Neuronal stem cell (in vitro differentiated cells): ENCODE results near the gene PDCD2L.

Experiments
- DNase-seq: peaks from one replicate; pipeline ENCODE4 v3.0.0-alpha.2; 2013; ENCODE audit warnings: low spot score
- H2AFZ ChIP-seq: one replicate; pipeline ENCODE4 v1.6.1; 2013; ENCODE audit warnings: mild to moderate bottlenecking, low read length, inconsistent platforms
- H2AK5ac ChIP-seq: 2 replicates; pipeline ENCODE4 v1.6.1; 2013; ENCODE audit warnings: low read depth, mild to moderate bottlenecking, inconsistent platforms, low read length, moderate library complexity, mixed read lengths
- H2BK120ac ChIP-seq: 2 replicates; pipeline ENCODE4 v1.6.1; 2013; ENCODE audit warnings: low read depth, mild to moderate bottlenecking, inconsistent platforms, low read length, moderate library complexity, mixed read lengths
- H2BK12ac ChIP-seq: one replicate; pipeline ENCODE4 v1.6.1; 2013; ENCODE audit warnings: low read length, inconsistent platforms
- H2BK15ac ChIP-seq: 2 replicates; pipeline ENCODE4 v1.6.1; 2013; ENCODE audit warnings: mild to moderate bottlenecking, low read length, inconsistent platforms, mixed read lengths
- H2BK5ac ChIP-seq: one replicate; pipeline ENCODE4 v1.6.1; 2013; ENCODE audit warnings: inconsistent platforms, mild to moderate bottlenecking, low read length, moderate library complexity
- H3K14ac ChIP-seq: one replicate; pipeline ENCODE4 v1.6.1; 2013; ENCODE audit warnings: low read length, inconsistent platforms
- H3K18ac ChIP-seq: 2 replicates; pipeline ENCODE4 v1.6.1; 2013; ENCODE audit warnings: low read length, inconsistent platforms
- H3K23ac ChIP-seq: 2 replicates; pipeline ENCODE4 v1.6.1; 2013; ENCODE audit warnings: low read depth, mild to moderate bottlenecking, mixed read lengths, low read length, inconsistent platforms; ENCODE audit not compliant: poor library complexity
- H3K27ac ChIP-seq: replicated peaks from 3 replicates; pipeline ENCODE4 v1.5.1; 2013; ENCODE audit warnings: low read length, inconsistent platforms
- H3K27me3 ChIP-seq, 3 experiments: 2 replicates each; pipeline ENCODE4 v1.6.1; 2013; ENCODE audit warnings: low read length in 3 of 3, mild to moderate bottlenecking in 2 of 3, inconsistent platforms in 1 of 3, low read depth in 1 of 3, mixed read lengths in 1 of 3, moderate library complexity in 1 of 3; ENCODE audit not compliant: control insufficient read depth in 3 of 3, insufficient read depth in 3 of 3
- H3K36me3 ChIP-seq, 2 donors: replicated peaks in 1 of 2; 2 replicates each; pipeline ENCODE4 v1.6.1; 2013; ENCODE audit warnings: low read length in 2 of 2; ENCODE audit not compliant: control insufficient read depth in 2 of 2, insufficient read depth in 2 of 2
- H3K4ac ChIP-seq: 2 replicates; pipeline ENCODE4 v1.6.1; 2013; ENCODE audit warnings: inconsistent platforms, mild to moderate bottlenecking, low read length, moderate library complexity
- H3K4me1 ChIP-seq, 2 donors: 1 replicate in 1 of 2; 2 replicates in 1 of 2; pipeline ENCODE4 v1.6.1; 2013; ENCODE audit warnings: low read length in 2 of 2, low read depth in 1 of 2; ENCODE audit not compliant: control insufficient read depth in 2 of 2, insufficient read depth in 1 of 2
- H3K4me2 ChIP-seq: one replicate; pipeline ENCODE4 v1.6.1; 2013; ENCODE audit warnings: mild to moderate bottlenecking, low read length, inconsistent platforms; ENCODE audit not compliant: insufficient read depth, poor library complexity, severe bottlenecking
- H3K4me3 ChIP-seq, 2 donors: 2 replicates each; pipeline ENCODE4 v1.5.1; 2013; ENCODE audit warnings: low read length in 2 of 2, mild to moderate bottlenecking in 2 of 2, inconsistent platforms in 1 of 2, moderate library complexity in 1 of 2
- H3K79me1 ChIP-seq: one replicate; pipeline ENCODE4 v1.6.1; 2013; ENCODE audit warnings: low read depth, mild to moderate bottlenecking, inconsistent platforms, low read length, moderate library complexity
- H3K9ac ChIP-seq: one replicate; pipeline ENCODE4 v1.6.1; 2013; ENCODE audit warnings: mild to moderate bottlenecking, low read depth, low read length, inconsistent platforms; ENCODE audit not compliant: poor library complexity
- H3K9me3 ChIP-seq, 2 donors: replicated peaks in 1 of 2; 2 replicates each; pipeline versions ENCODE3 to v1.6.1; 2013; ENCODE audit warnings: low read length in 2 of 2, mild to moderate bottlenecking in 2 of 2, inconsistent platforms in 1 of 2, low read depth in 1 of 2, mixed read lengths in 1 of 2, moderate library complexity in 1 of 2; ENCODE audit not compliant: control insufficient read depth in 2 of 2, insufficient read depth in 1 of 2
- H4K8ac ChIP-seq: one replicate; pipeline ENCODE4 v1.6.1; 2013; ENCODE audit warnings: low read depth, mild to moderate bottlenecking, inconsistent platforms, low read length, moderate library complexity
- H4K91ac ChIP-seq: one replicate; pipeline ENCODE4 v1.6.1; 2013; ENCODE audit warnings: low read length, low read depth, mild to moderate bottlenecking, inconsistent platforms; ENCODE audit not compliant: poor library complexity
- WGBS, 2 donors: extraction: QIAGEN DNeasy Blood & Tissue Kit; methylation state at CpG; one replicate each; pipeline ENCODE4 v1.1.7; 2013; ENCODE audit warnings: missing lambda C conversion rate in 2 of 2, mixed read lengths in 1 of 2; ENCODE audit not compliant: insufficient read length in 2 of 2, insufficient replicate concordance in 1 of 2; ENCODE audit errors: extremely low coverage in 2 of 2; 5-methylcytosine and 5-hydroxymethylcytosine counted together

PDCD2L gene

GRCh38 chr19:34375598-34375997 lies 28.6 kb upstream of the PDCD2L start:
- Histone ChIP-seq H2BK5ac (no peak overlapping the region), H3K36me3 (peaks cover 47 to 66% of the 10 kb centered on the region in 2 donors), H3K79me1 (peaks cover 4% of the 10 kb centered on the region), H4K8ac (no peak overlapping the region), H3K14ac (no peak overlapping the region), H3K4me1 (no peaks in the 10 kb centered on the region), H2AFZ (no peak overlapping the region), H3K4me2 (no peak overlapping the region), H3K4ac (no peak overlapping the region), H4K91ac (no peak overlapping the region), H2AK5ac (no peak overlapping the region), H3K18ac (no peak overlapping the region), H2BK120ac (no peak overlapping the region), H2BK15ac (no peak overlapping the region), H3K27ac (no peak overlapping the region), H3K4me3 (no peak overlapping the region), H3K9ac (no peak overlapping the region), H3K23ac (no peak overlapping the region), H3K27me3 (no peaks in the 10 kb centered on the region), H2BK12ac (no peak overlapping the region), H3K9me3 (peaks cover 0 to 1% of the 10 kb centered on the region in 2 donors)
- no peak for DNase-seq
- WGBS, 2 donors = no CpG with 5 or more reads among the region's 8 CpGs

- peaks cover 2% of the 10 kb centered on the region for H3K79me1 ChIP-seq
- DNase-seq = no peak
- H4K8ac ChIP-seq = no peak overlapping the region
- H2AK5ac ChIP-seq = no peak overlapping the region
- H3K18ac ChIP-seq = no peak overlapping the region
- no peaks in the 10 kb centered on the region for H3K4me1 ChIP-seq
- H3K14ac ChIP-seq = no peak overlapping the region
- H3K9me3 ChIP-seq = peaks cover 0 to 2% of the 10 kb centered on the region in 2 donors
- no peak overlapping the region for H3K4ac ChIP-seq
- WGBS, 2 donors = no CpG with 5 or more reads among the region's 5 CpGs
- H4K91ac ChIP-seq = no peak overlapping the region
- H3K9ac ChIP-seq = peak overlapping the region; percentile 25
- H2BK12ac ChIP-seq = no peak overlapping the region
- no peak overlapping the region for H3K23ac ChIP-seq
- H2BK5ac ChIP-seq = peak overlapping the region; percentile 83
- peaks cover 73 to 85% of the 10 kb centered on the region in 2 donors for H3K36me3 ChIP-seq
- H2AFZ ChIP-seq = no peak overlapping the region
- no peak overlapping the region for H2BK15ac ChIP-seq
- no peak overlapping the region for H3K27ac ChIP-seq
- no peak overlapping the region for H3K4me2 ChIP-seq
- no peak overlapping the region for H3K4me3 ChIP-seq
- H2BK120ac ChIP-seq = no peak overlapping the region
- no peaks in the 10 kb centered on the region for H3K27me3 ChIP-seq
These were observed 23.5 kb upstream of the PDCD2L start for GRCh38 chr19:34380639-34381241.

GRCh38 chr19:34381399-34382251 lies 22.6 kb upstream of the PDCD2L start:
- no peak overlapping the region for H3K23ac ChIP-seq
- no peaks in the 10 kb centered on the region for H3K4me1 ChIP-seq
- H3K14ac ChIP-seq = no peak overlapping the region
- H2BK120ac ChIP-seq = no peak overlapping the region
- H2AK5ac ChIP-seq = no peak overlapping the region
- peaks cover 78 to 89% of the 10 kb centered on the region in 2 donors for H3K36me3 ChIP-seq
- no peak overlapping the region for H4K91ac ChIP-seq
- no peaks in the 10 kb centered on the region for H3K27me3 ChIP-seq
- H3K4ac ChIP-seq = no peak overlapping the region
- H3K4me2 ChIP-seq = no peak overlapping the region
- peak overlapping the region; percentile 83 for H2BK5ac ChIP-seq
- H2BK15ac ChIP-seq = no peak overlapping the region
- no peak overlapping the region for H4K8ac ChIP-seq
- H3K4me3 ChIP-seq = peak overlapping the region in 1 of 2 donors; percentile 64
- H3K9me3 ChIP-seq = peaks cover 0 to 3% of the 10 kb centered on the region in 2 donors
- no CpG with 5 or more reads among the region's 14 CpGs for WGBS, 2 donors
- H3K27ac ChIP-seq = no peak overlapping the region
- H3K79me1 ChIP-seq = peaks cover 2% of the 10 kb centered on the region
- H2AFZ ChIP-seq = no peak overlapping the region
- H2BK12ac ChIP-seq = no peak overlapping the region
- DNase-seq = no peak
- H3K18ac ChIP-seq = no peak overlapping the region
- no peak overlapping the region for H3K9ac ChIP-seq

- Histone ChIP-seq H3K4me2 (no peak overlapping the region), H3K36me3 (peaks cover 84 to 94% of the 10 kb centered on the region in 2 donors), H3K27ac (no peak overlapping the region), H3K4me3 (no peak overlapping the region), H2BK15ac (no peak overlapping the region), H4K91ac (no peak overlapping the region), H3K14ac (no peak overlapping the region), H3K18ac (no peak overlapping the region), H3K9ac (no peak overlapping the region), H2AK5ac (no peak overlapping the region), H2AFZ (no peak overlapping the region), H2BK12ac (no peak overlapping the region), H3K4me1 (no peaks in the 10 kb centered on the region), H3K23ac (no peak overlapping the region), H4K8ac (no peak overlapping the region), H3K4ac (no peak overlapping the region), H3K79me1 (peaks cover 2% of the 10 kb centered on the region), H2BK5ac (no peak overlapping the region), H3K27me3 (no peaks in the 10 kb centered on the region), H2BK120ac (no peak overlapping the region), H3K9me3 (peaks cover 0 to 4% of the 10 kb centered on the region in 2 donors)
- WGBS, 2 donors = no CpG with 5 or more reads among the region's 4 CpGs
- no peak for DNase-seq
These were observed 21.7 kb upstream of the PDCD2L start for GRCh38 chr19:34382471-34382870.
